Panc1 (cell line): ENCODE data around the gene SCEL. TPM values are rescaled to one million over a fixed set of nuclear protein-coding genes. Genes with fewer than 3 reads are reported as not detected.

ENCODE experiments used
- ATAC-seq: fragments of 200-7000 bp; cut with Tn5 transposase; 2 replicates; pipeline ENCODE4 v1.9.1; 2020; ENCODE audit warnings: mild to moderate bottlenecking, moderate library complexity
- BruUV-seq: library from RNA; stranded (reverse); fragments of 400-500 nt; replicated peaks from 2 replicates; lab custom pipeline; 2021; lab: Mats Ljungman, UMichigan
- CTCF ChIA-PET: fragments of 300-600 bp; sonication (Branson Sonifier 250); formaldehyde crosslinking; loops from one replicate; lab custom pipeline; 2022; ENCODE audit warnings: antibody characterized with exemption; lab: Charles Lee
- POLR2A ChIA-PET: fragments of 300-600 bp; sonication (Branson Sonifier 250); formaldehyde crosslinking; loops from one replicate; lab custom pipeline; 2022; ENCODE audit warnings: antibody characterized with exemption; lab: Charles Lee
- DNase-seq: peaks from one replicate; pipeline ENCODE4 v3.0.0-alpha.2; 2010; ENCODE audit warnings: low read depth, low spot score
- H3K27ac ChIP-seq: 2 replicates; pipeline ENCODE4 v1.5.1; 2011; ENCODE audit warnings: mild to moderate bottlenecking, low read length, inconsistent platforms
- H3K27me3 ChIP-seq: fragments of 200-500 bp; sonication (Bioruptor generic); 2 replicates; pipeline ENCODE4 v1.6.0; 2014; ENCODE audit warnings: low read length, inconsistent platforms; ENCODE audit not compliant: control insufficient read depth, insufficient read depth
- H3K36me3 ChIP-seq: fragments of 200-500 bp; sonication (Bioruptor generic); 2 replicates; pipeline ENCODE4 v1.5.1; 2014; ENCODE audit warnings: inconsistent platforms, mild to moderate bottlenecking, low read length, moderate library complexity; ENCODE audit not compliant: control insufficient read depth, insufficient read depth
- H3K4me1 ChIP-seq: 2 replicates; pipeline ENCODE4 v1.5.1; 2011; ENCODE audit warnings: inconsistent platforms, mild to moderate bottlenecking, low read length, moderate library complexity; ENCODE audit not compliant: control insufficient read depth, insufficient read depth
- H3K4me3 ChIP-seq, 2 experiments: 2 replicates each; pipeline ENCODE4 v1.5.1; 2011 to 2012; ENCODE audit warnings: low read depth in 2 of 2, low read length in 2 of 2, mild to moderate bottlenecking in 2 of 2, inconsistent platforms in 1 of 2, moderate library complexity in 1 of 2
- H3K9me3 ChIP-seq: fragments of 200-500 bp; sonication (Bioruptor generic); 2 replicates; pipeline ENCODE4 v1.5.1; 2014; ENCODE audit warnings: low read depth, mild to moderate bottlenecking, inconsistent platforms, low read length, moderate library complexity; ENCODE audit not compliant: control insufficient read depth, insufficient read depth
- POLR2AphosphoS5 ChIP-seq: IDR thresholded peaks from 2 replicates; pipeline ENCODE4 v1.6.1; 2012; ENCODE audit warnings: mild to moderate bottlenecking, low read depth, low read length, moderate library complexity
- SIN3A ChIP-seq: IDR thresholded peaks from 2 replicates; pipeline ENCODE4 v1.6.1; 2012; ENCODE audit warnings: low read depth, mild to moderate bottlenecking, low read length, moderate library complexity, borderline replicate concordance; ENCODE audit not compliant: insufficient read depth
- TCF7L2 ChIP-seq: IDR thresholded peaks from 2 replicates; pipeline ENCODE4 v1.6.1; 2011; ENCODE audit warnings: mild to moderate bottlenecking, low read depth, low read length, inconsistent platforms
- in situ Hi-C: cut with HindIII; loops from 2 replicates; pipeline ENCODE4 v1.10.0; 2016; ENCODE audit warnings: low sequenced_read_pairs, low pct_unique_long_range_greater_than_20kb
- intact Hi-C: fragments of 100-400 bp; cut with micrococcal nuclease; formaldehyde crosslinking; loops from one replicate; pipeline ENCODE4 v1.10.0; 2022; ENCODE audit not compliant: unreplicated experiment
- total RNA-seq: library from RNA; stranded (reverse); gene quantifications from one replicate; pipeline ENCODE4 v1.2.1, GENCODE V29; 2021; ENCODE audit not compliant: unreplicated experiment
- TF ChIP-seq, protein P1 (sequence below): fragments of 450-650 bp; IDR thresholded peaks from 2 replicates; pipeline ENCODE4 v1.5.1; 2017; ENCODE audit warnings: mild to moderate bottlenecking
- TF ChIP-seq, protein P2 (sequence below), 2 experiments: IDR thresholded peaks; 2 replicates each; pipeline ENCODE4 v1.6.1; 2011 to 2012; ENCODE audit warnings: low read depth in 2 of 2, control low read depth in 1 of 2, low read length in 1 of 2, mild to moderate bottlenecking in 1 of 2, moderate library complexity in 1 of 2; ENCODE audit not compliant: insufficient read depth in 1 of 2

The SCEL gene
- total RNA-seq, 1 experiment from 2014 or later, result not detected

DNA sequence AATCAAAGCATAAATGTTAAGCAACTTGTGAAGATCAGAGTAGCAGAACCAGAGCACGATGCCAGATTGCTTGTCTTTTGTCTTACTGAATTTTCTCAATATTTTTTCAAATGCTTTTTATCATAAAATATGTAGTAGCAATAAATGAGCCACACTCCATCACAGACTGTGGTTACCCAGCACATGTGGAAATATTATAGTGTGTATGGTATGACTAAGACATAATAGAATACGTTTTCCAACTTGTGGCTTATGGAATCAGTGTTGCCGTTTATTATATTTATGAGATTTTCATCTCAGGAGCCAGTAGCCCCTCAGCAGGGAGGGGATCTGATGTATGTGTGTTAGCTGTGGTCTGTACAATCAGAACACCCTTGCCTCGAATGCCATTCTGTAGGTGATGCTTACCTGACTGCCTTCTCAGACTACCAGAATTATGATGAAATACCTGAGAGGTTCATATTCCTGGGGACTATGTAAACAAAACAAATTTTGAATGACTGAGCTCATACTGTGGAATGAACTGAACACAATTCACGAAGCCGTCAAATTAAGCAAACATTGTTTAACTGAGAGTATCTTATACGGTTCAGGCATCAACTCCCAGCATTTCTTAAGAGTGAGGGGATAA, 1.9 kb downstream of the SCEL start:
- ATAC-seq, result no peak
- BruUV-seq, result no TSS peak

DNA sequence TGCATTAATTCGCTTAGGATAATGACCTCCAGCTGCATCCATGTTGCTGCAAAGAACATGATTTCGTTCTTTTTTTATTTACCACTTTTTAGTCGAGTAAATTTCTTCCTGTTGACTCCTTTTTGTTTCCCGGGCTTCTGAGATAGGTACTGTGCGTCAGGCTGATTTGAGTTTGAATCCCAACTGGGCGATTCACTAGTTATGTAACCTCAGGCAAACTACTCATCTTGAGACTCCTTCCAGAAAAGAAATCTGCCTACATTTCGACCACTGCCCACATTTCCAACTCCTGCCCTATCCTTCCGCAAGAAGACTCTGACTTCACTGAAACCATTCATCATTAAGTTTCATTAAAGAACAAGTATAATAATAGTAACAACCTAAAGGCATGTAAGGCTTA, 8.2 kb downstream of the SCEL start:
- Histone ChIP-seq H3K27ac (no peak overlapping the region), H3K9me3 (no peaks in the 10 kb centered on the region), H3K4me1 (no peaks in the 10 kb centered on the region), H3K27me3 (no peaks in the 10 kb centered on the region), H3K4me3 (no peak overlapping the region), H3K36me3 (no peaks in the 10 kb centered on the region)
- in situ Hi-C loops, result no loop called here
- no peak for ATAC-seq
- TF ChIP-seq POLR2AphosphoS5 (no peak), TCF7L2 (no peak), SIN3A (no peak)
- TF ChIP-seq, protein P1, sequence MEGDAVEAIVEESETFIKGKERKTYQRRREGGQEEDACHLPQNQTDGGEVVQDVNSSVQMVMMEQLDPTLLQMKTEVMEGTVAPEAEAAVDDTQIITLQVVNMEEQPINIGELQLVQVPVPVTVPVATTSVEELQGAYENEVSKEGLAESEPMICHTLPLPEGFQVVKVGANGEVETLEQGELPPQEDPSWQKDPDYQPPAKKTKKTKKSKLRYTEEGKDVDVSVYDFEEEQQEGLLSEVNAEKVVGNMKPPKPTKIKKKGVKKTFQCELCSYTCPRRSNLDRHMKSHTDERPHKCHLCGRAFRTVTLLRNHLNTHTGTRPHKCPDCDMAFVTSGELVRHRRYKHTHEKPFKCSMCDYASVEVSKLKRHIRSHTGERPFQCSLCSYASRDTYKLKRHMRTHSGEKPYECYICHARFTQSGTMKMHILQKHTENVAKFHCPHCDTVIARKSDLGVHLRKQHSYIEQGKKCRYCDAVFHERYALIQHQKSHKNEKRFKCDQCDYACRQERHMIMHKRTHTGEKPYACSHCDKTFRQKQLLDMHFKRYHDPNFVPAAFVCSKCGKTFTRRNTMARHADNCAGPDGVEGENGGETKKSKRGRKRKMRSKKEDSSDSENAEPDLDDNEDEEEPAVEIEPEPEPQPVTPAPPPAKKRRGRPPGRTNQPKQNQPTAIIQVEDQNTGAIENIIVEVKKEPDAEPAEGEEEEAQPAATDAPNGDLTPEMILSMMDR, result no peak
- TF ChIP-seq, protein P2, sequence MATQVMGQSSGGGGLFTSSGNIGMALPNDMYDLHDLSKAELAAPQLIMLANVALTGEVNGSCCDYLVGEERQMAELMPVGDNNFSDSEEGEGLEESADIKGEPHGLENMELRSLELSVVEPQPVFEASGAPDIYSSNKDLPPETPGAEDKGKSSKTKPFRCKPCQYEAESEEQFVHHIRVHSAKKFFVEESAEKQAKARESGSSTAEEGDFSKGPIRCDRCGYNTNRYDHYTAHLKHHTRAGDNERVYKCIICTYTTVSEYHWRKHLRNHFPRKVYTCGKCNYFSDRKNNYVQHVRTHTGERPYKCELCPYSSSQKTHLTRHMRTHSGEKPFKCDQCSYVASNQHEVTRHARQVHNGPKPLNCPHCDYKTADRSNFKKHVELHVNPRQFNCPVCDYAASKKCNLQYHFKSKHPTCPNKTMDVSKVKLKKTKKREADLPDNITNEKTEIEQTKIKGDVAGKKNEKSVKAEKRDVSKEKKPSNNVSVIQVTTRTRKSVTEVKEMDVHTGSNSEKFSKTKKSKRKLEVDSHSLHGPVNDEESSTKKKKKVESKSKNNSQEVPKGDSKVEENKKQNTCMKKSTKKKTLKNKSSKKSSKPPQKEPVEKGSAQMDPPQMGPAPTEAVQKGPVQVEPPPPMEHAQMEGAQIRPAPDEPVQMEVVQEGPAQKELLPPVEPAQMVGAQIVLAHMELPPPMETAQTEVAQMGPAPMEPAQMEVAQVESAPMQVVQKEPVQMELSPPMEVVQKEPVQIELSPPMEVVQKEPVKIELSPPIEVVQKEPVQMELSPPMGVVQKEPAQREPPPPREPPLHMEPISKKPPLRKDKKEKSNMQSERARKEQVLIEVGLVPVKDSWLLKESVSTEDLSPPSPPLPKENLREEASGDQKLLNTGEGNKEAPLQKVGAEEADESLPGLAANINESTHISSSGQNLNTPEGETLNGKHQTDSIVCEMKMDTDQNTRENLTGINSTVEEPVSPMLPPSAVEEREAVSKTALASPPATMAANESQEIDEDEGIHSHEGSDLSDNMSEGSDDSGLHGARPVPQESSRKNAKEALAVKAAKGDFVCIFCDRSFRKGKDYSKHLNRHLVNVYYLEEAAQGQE (IDR thresholded peaks at IDR 0.05; ENCODE audit: insufficient read depth in 1 of 2, low read depth in 2 of 2, low read length in 1 of 2), result no peak
- intact Hi-C loops, result no loop called here
- CTCF ChIA-PET, result no interaction called here
- POLR2A ChIA-PET, result no interaction called here
- BruUV-seq, result no TSS peak
- DNase-seq, result no peak

More for the DNA sequence above, 1.9 kb downstream of the SCEL start:
- Histone ChIP-seq H3K36me3 (no peaks in the 10 kb centered on the region), H3K9me3 (no peaks in the 10 kb centered on the region), H3K27ac (no peak overlapping the region), H3K4me1 (no peaks in the 10 kb centered on the region), H3K27me3 (0 out of 2 replicates have a peak, but pooled peaks cover 2% of the 10 kb centered on the region), H3K4me3 (no peak overlapping the region)
- ChIA-PET POLR2A (no interaction called here), CTCF (no interaction called here)
- in situ Hi-C loops, result no loop called here
- no peak for DNase-seq
- no peak for TF ChIP-seq POLR2AphosphoS5
- TF ChIP-seq, protein P2 (IDR thresholded peaks at IDR 0.05; ENCODE audit: insufficient read depth in 1 of 2, low read depth in 2 of 2, low read length in 1 of 2), result no peak
- TF ChIP-seq, protein P1, result no peak
- TF ChIP-seq SIN3A, result no peak
- no peak for TF ChIP-seq TCF7L2
- intact Hi-C loops, result no loop called here
